Measurements from ENCODE around the gene PTTG1IP.

PTTG1IP gene

GRCh38 chr21:44813149-44813548, 60.3 kb downstream of the PTTG1IP start:
- 99% methylated on average over 10 of the region's 10 CpGs for WGBS

GRCh38 chr21:44812640-44813039, 60.9 kb downstream of the PTTG1IP start:
- no peak overlapping the region for H2BK12ac ChIP-seq (ENCODE audit: low read length in 2 of 2)
- peaks cover 57% of the 10 kb centered on the region for H3K79me1 ChIP-seq (replicated peaks; ENCODE audit: low read length, poor library complexity, severe bottlenecking)
- WGBS = 98% methylated on average over 14 of the region's 14 CpGs

More at GRCh38 chr21:44813149-44813548, 60.3 kb downstream of the PTTG1IP start:
- Histone ChIP-seq H3K23ac (ENCODE audit: low read length in 2 of 2) (peak overlapping the region in 1 of 2 experiments; percentile 64), H3K4me3 (ENCODE audit: insufficient read depth in 1 of 2, low read depth in 1 of 2, low read length in 2 of 2) (no peak overlapping the region), H3K9ac (ENCODE audit: low read length) (no peak overlapping the region), H3K79me1 (replicated peaks; ENCODE audit: low read length, poor library complexity, severe bottlenecking) (peaks cover 55% of the 10 kb centered on the region), H3K36me3 (ENCODE audit: control insufficient read depth in 1 of 2, insufficient read depth in 2 of 2, low read depth in 1 of 2, low read length in 2 of 2) (peaks cover 49 to 63% of the 10 kb centered on the region in 2 experiments), H2BK15ac (ENCODE audit: low read depth, poor library complexity, severe bottlenecking) (no peak overlapping the region), H3K27ac (ENCODE audit: low read length, poor library complexity, severe bottlenecking) (no peak overlapping the region), H3K4me1 (ENCODE audit: control insufficient read depth, insufficient read depth, low read depth, low read length) (peaks cover 27% of the 10 kb centered on the region), H3K18ac (ENCODE audit: low read depth in 1 of 2, low read length in 2 of 2) (no peak overlapping the region), H4K8ac (ENCODE audit: low read length) (no peak overlapping the region), H2BK5ac (ENCODE audit: low read depth, low read length, poor library complexity, severe bottlenecking) (no peak overlapping the region), H2AK5ac (ENCODE audit: low read length, severe bottlenecking) (no peak overlapping the region), H2AFZ (ENCODE audit: low read depth, low read length) (no peak overlapping the region), H3K9me3 (ENCODE audit: control insufficient read depth, low read length) (no peaks in the 10 kb centered on the region), H2BK120ac (ENCODE audit: low read depth, low read length) (no peak overlapping the region), H3K27me3 (ENCODE audit: control insufficient read depth in 1 of 2, insufficient read depth in 1 of 2, low read length in 2 of 2) (no peaks in the 10 kb centered on the region), H2BK12ac (ENCODE audit: low read length in 2 of 2) (no peak overlapping the region), H3K4me2 (ENCODE audit: low read length, poor library complexity, severe bottlenecking) (no peak overlapping the region), H3K4ac (ENCODE audit: low read depth in 1 of 2, low read length in 2 of 2) (no peak overlapping the region), H3K14ac (ENCODE audit: low read length in 2 of 2) (no peak overlapping the region), H4K91ac (ENCODE audit: low read length) (no peak overlapping the region)
- no peak for DNase-seq

GRCh38 chr21:44810779-44811178, 62.7 kb downstream of the PTTG1IP start:
- Histone ChIP-seq H3K14ac (ENCODE audit: low read length in 2 of 2) (no peak overlapping the region), H4K8ac (ENCODE audit: low read length) (no peak overlapping the region), H2BK120ac (ENCODE audit: low read depth, low read length) (no peak overlapping the region), H3K9ac (ENCODE audit: low read length) (no peak overlapping the region), H3K36me3 (ENCODE audit: control insufficient read depth in 1 of 2, insufficient read depth in 2 of 2, low read depth in 1 of 2, low read length in 2 of 2) (peaks cover 71 to 75% of the 10 kb centered on the region in 2 experiments), H3K79me1 (replicated peaks; ENCODE audit: low read length, poor library complexity, severe bottlenecking) (peaks cover 61% of the 10 kb centered on the region), H3K27me3 (ENCODE audit: control insufficient read depth in 1 of 2, insufficient read depth in 1 of 2, low read length in 2 of 2) (no peaks in the 10 kb centered on the region), H3K4me2 (ENCODE audit: low read length, poor library complexity, severe bottlenecking) (no peak overlapping the region), H3K9me3 (ENCODE audit: control insufficient read depth, low read length) (no peaks in the 10 kb centered on the region), H3K18ac (ENCODE audit: low read depth in 1 of 2, low read length in 2 of 2) (peak overlapping the region in 1 of 2 experiments; percentile 69), H3K23ac (ENCODE audit: low read length in 2 of 2) (peak overlapping the region in 1 of 2 experiments; percentile 68), H4K91ac (ENCODE audit: low read length) (peak overlapping the region; percentile 63), H2AFZ (ENCODE audit: low read depth, low read length) (no peak overlapping the region), H3K4ac (ENCODE audit: low read depth in 1 of 2, low read length in 2 of 2) (no peak overlapping the region), H2BK12ac (ENCODE audit: low read length in 2 of 2) (no peak overlapping the region), H3K27ac (ENCODE audit: low read length, poor library complexity, severe bottlenecking) (no peak overlapping the region), H2BK5ac (ENCODE audit: low read depth, low read length, poor library complexity, severe bottlenecking) (no peak overlapping the region), H2AK5ac (ENCODE audit: low read length, severe bottlenecking) (no peak overlapping the region), H3K4me3 (ENCODE audit: insufficient read depth in 1 of 2, low read depth in 1 of 2, low read length in 2 of 2) (peak overlapping the region in 1 of 2 experiments; percentile 20), H3K4me1 (ENCODE audit: control insufficient read depth, insufficient read depth, low read depth, low read length) (peaks cover 14% of the 10 kb centered on the region), H2BK15ac (ENCODE audit: low read depth, poor library complexity, severe bottlenecking) (no peak overlapping the region)
- 82% methylated on average over 5 of the region's 6 CpGs for WGBS
- no peak for DNase-seq

More at GRCh38 chr21:44812640-44813039, 60.9 kb downstream of the PTTG1IP start:
- Histone ChIP-seq H4K91ac (ENCODE audit: low read length) (no peak overlapping the region), H3K9me3 (ENCODE audit: control insufficient read depth, low read length) (no peaks in the 10 kb centered on the region), H2AFZ (ENCODE audit: low read depth, low read length) (no peak overlapping the region), H3K4me3 (ENCODE audit: insufficient read depth in 1 of 2, low read depth in 1 of 2, low read length in 2 of 2) (no peak overlapping the region), H2BK15ac (ENCODE audit: low read depth, poor library complexity, severe bottlenecking) (peak overlapping the region; percentile 6), H3K27me3 (ENCODE audit: control insufficient read depth in 1 of 2, insufficient read depth in 1 of 2, low read length in 2 of 2) (no peaks in the 10 kb centered on the region), H3K18ac (ENCODE audit: low read depth in 1 of 2, low read length in 2 of 2) (no peak overlapping the region), H4K8ac (ENCODE audit: low read length) (no peak overlapping the region), H2BK5ac (ENCODE audit: low read depth, low read length, poor library complexity, severe bottlenecking) (no peak overlapping the region), H3K27ac (ENCODE audit: low read length, poor library complexity, severe bottlenecking) (no peak overlapping the region), H3K36me3 (ENCODE audit: control insufficient read depth in 1 of 2, insufficient read depth in 2 of 2, low read depth in 1 of 2, low read length in 2 of 2) (peaks cover 53 to 67% of the 10 kb centered on the region in 2 experiments), H2BK120ac (ENCODE audit: low read depth, low read length) (no peak overlapping the region), H3K9ac (ENCODE audit: low read length) (no peak overlapping the region), H3K14ac (ENCODE audit: low read length in 2 of 2) (no peak overlapping the region), H3K4ac (ENCODE audit: low read depth in 1 of 2, low read length in 2 of 2) (no peak overlapping the region), H3K4me1 (ENCODE audit: control insufficient read depth, insufficient read depth, low read depth, low read length) (peaks cover 27% of the 10 kb centered on the region), H3K4me2 (ENCODE audit: low read length, poor library complexity, severe bottlenecking) (no peak overlapping the region), H2AK5ac (ENCODE audit: low read length, severe bottlenecking) (no peak overlapping the region), H3K23ac (ENCODE audit: low read length in 2 of 2) (no peak overlapping the region)
- no peak for DNase-seq

- H3K4ac ChIP-seq (ENCODE audit: low read depth in 1 of 2, low read length in 2 of 2) = no peak overlapping the region
- WGBS = 98% methylated on average over 4 of the region's 4 CpGs
These were observed 67.6 kb downstream of the PTTG1IP start for GRCh38 chr21:44805859-44806258.

More at GRCh38 chr21:44805859-44806258, 67.6 kb downstream of the PTTG1IP start:
- Histone ChIP-seq H4K91ac (ENCODE audit: low read length) (no peak overlapping the region), H3K27me3 (ENCODE audit: control insufficient read depth in 1 of 2, insufficient read depth in 1 of 2, low read length in 2 of 2) (no peaks in the 10 kb centered on the region), H2BK12ac (ENCODE audit: low read length in 2 of 2) (no peak overlapping the region), H3K27ac (ENCODE audit: low read length, poor library complexity, severe bottlenecking) (no peak overlapping the region), H3K4me3 (ENCODE audit: insufficient read depth in 1 of 2, low read depth in 1 of 2, low read length in 2 of 2) (no peak overlapping the region), H3K9me3 (ENCODE audit: control insufficient read depth, low read length) (no peaks in the 10 kb centered on the region), H4K8ac (ENCODE audit: low read length) (no peak overlapping the region), H2AK5ac (ENCODE audit: low read length, severe bottlenecking) (no peak overlapping the region), H3K14ac (ENCODE audit: low read length in 2 of 2) (no peak overlapping the region), H3K9ac (ENCODE audit: low read length) (no peak overlapping the region), H3K23ac (ENCODE audit: low read length in 2 of 2) (no peak overlapping the region), H3K4me2 (ENCODE audit: low read length, poor library complexity, severe bottlenecking) (no peak overlapping the region), H2BK120ac (ENCODE audit: low read depth, low read length) (no peak overlapping the region), H3K4me1 (ENCODE audit: control insufficient read depth, insufficient read depth, low read depth, low read length) (peaks cover 7% of the 10 kb centered on the region), H3K18ac (ENCODE audit: low read depth in 1 of 2, low read length in 2 of 2) (no peak overlapping the region), H2AFZ (ENCODE audit: low read depth, low read length) (no peak overlapping the region), H2BK15ac (ENCODE audit: low read depth, poor library complexity, severe bottlenecking) (no peak overlapping the region), H3K36me3 (ENCODE audit: control insufficient read depth in 1 of 2, insufficient read depth in 2 of 2, low read depth in 1 of 2, low read length in 2 of 2) (peaks cover 53 to 78% of the 10 kb centered on the region in 2 experiments), H2BK5ac (ENCODE audit: low read depth, low read length, poor library complexity, severe bottlenecking) (no peak overlapping the region), H3K79me1 (replicated peaks; ENCODE audit: low read length, poor library complexity, severe bottlenecking) (peaks cover 52% of the 10 kb centered on the region)
- no peak for DNase-seq
